Measurements from ENCODE around the gene OPCML. TPM values are rescaled to one million over a fixed set of nuclear protein-coding genes. Genes with fewer than 3 reads are reported as not detected.

The OPCML gene
- total RNA-seq, 1 experiment from 2014 or later, result 0.94 TPM

GRCh38 chr11:133291780-133292179, 240.5 kb downstream of the OPCML start:
- no peaks in the 10 kb centered on the region for H3K27me3 ChIP-seq (ENCODE audit: insufficient read depth, low read length)
- H4K8ac ChIP-seq (replicated peaks; ENCODE audit: insufficient read length, low read depth, low read length), result no peak overlapping the region
- H3T11ph ChIP-seq (ENCODE audit: low read length), result no peak overlapping the region
- TF ChIP-seq CTCF (conservative IDR thresholded peaks at IDR 0.05), result no peak
- H3K18ac ChIP-seq (ENCODE audit: insufficient read length, low read depth, low read length), result no peak overlapping the region
- H2BK120ac ChIP-seq (ENCODE audit: low read depth, low read length, poor library complexity, severe bottlenecking), result no peak overlapping the region
- no peaks in the 10 kb centered on the region for H3K79me2 ChIP-seq (ENCODE audit: insufficient read depth, low read length)
- H2AK5ac ChIP-seq (ENCODE audit: insufficient read length, low read length), result no peak overlapping the region
- no peak overlapping the region for H4K91ac ChIP-seq (ENCODE audit: insufficient read length, low read depth, low read length)
- no peak overlapping the region for H2AFZ ChIP-seq (ENCODE audit: low read length)
- no peak overlapping the region for H3K4ac ChIP-seq (ENCODE audit: low read depth, low read length)
- H3K9ac ChIP-seq (ENCODE audit: extremely low read depth, insufficient read length, low read length), result no peak overlapping the region
- Mint-ChIP-seq H3K9me3 (no peaks in the 10 kb centered on the region), H3K27ac (no peak overlapping the region; a peak in 1 of 7 replicates), H3K4me1 (0 out of 4 replicates have a peak, but pooled peaks cover 0 to under 1% of the 10 kb centered on the region in 2 experiments), H3K36me3 (ENCODE audit: insufficient read depth in 1 of 3, low read depth in 3 of 3) (no peaks in the 10 kb centered on the region), H3K27me3 (ENCODE audit: low read depth) (no peaks in the 10 kb centered on the region), H3K4me3 (no peak overlapping the region)
- no peak for DNase-seq
- no peak overlapping the region for H2BK15ac ChIP-seq (ENCODE audit: low read depth, low read length)
- no peak overlapping the region for H3K14ac ChIP-seq (ENCODE audit: insufficient read depth, low read length)
- H4K20me1 ChIP-seq (ENCODE audit: control insufficient read depth, insufficient read depth, insufficient read length), result no peaks in the 10 kb centered on the region
- no peaks in the 10 kb centered on the region for H3K23me2 ChIP-seq (ENCODE audit: insufficient read length, low read depth, low read length, poor library complexity, severe bottlenecking)
- no peak overlapping the region for H2BK5ac ChIP-seq (ENCODE audit: insufficient read length, low read length)
- no peak overlapping the region for H3K27ac ChIP-seq (ENCODE audit: insufficient read length, low read depth, low read length)
- H3K4me1 ChIP-seq (ENCODE audit: insufficient read depth, low read length), result no peaks in the 10 kb centered on the region
- H3K79me1 ChIP-seq (ENCODE audit: insufficient read depth, low read depth, low read length, poor library complexity, severe bottlenecking), result no peaks in the 10 kb centered on the region
- no peak overlapping the region for H2BK20ac ChIP-seq (ENCODE audit: low read depth, low read length, poor library complexity, severe bottlenecking)
- no CpG with 5 or more reads among the region's 7 CpGs for WGBS (ENCODE audit: extremely low coverage, insufficient read length, low lambda C conversion rate)
- H3K9me3 ChIP-seq (ENCODE audit: control insufficient read depth, low read depth, low read length), result no peaks in the 10 kb centered on the region
- no peak overlapping the region for H2BK12ac ChIP-seq (ENCODE audit: insufficient read length, low read depth, low read length)
- no peak overlapping the region for H4K5ac ChIP-seq (ENCODE audit: insufficient read length, low read depth, low read length)
- no peak overlapping the region for H3K56ac ChIP-seq (ENCODE audit: insufficient read length, low read depth, low read length)
- no peak overlapping the region for H3K23ac ChIP-seq (ENCODE audit: insufficient read length, low read depth, low read length)
- no peak overlapping the region for H3K4me2 ChIP-seq (ENCODE audit: insufficient read depth, insufficient read length, low read length)

Data from H9 (cell line).